HepG2 (cell line): ENCODE data around the gene SPI1. TPM values are rescaled to one million over a fixed set of nuclear protein-coding genes. Genes with fewer than 3 reads are reported as not detected.

ENCODE experiments used
- AKNA ChIP-seq: sonication (generic); formaldehyde crosslinking; IDR thresholded peaks from 2 replicates; pipeline ENCODE4 v1.4.0; 2020; ENCODE audit warnings: missing genetic modification reagents, borderline replicate concordance
- PRDM15 ChIP-seq: sonication (generic); formaldehyde crosslinking; IDR thresholded peaks from 2 replicates; pipeline ENCODE4 v1.4.0; 2020; ENCODE audit warnings: missing genetic modification reagents
- RBM39 ChIP-seq: fragments of 200-400 bp; formaldehyde crosslinking; IDR thresholded peaks from one replicate; pipeline ENCODE4 v1.6.1; 2018; ENCODE audit warnings: antibody characterized with exemption, mild to moderate bottlenecking, low read depth, low read length; ENCODE audit not compliant: poor library complexity, severe bottlenecking
- SIX1 ChIP-seq: sonication (generic); formaldehyde crosslinking; IDR thresholded peaks from 2 replicates; pipeline ENCODE4 v1.4.0; 2020; ENCODE audit warnings: missing genetic modification reagents, borderline replicate concordance
- SOX13 ChIP-seq, 3 experiments: fragments of 450-650 bp in 1 of 3; sonication (generic) in 1 of 3; formaldehyde crosslinking in 1 of 3; IDR thresholded peaks in 2 of 3; conservative IDR thresholded peaks in 1 of 3; 2 replicates each; pipeline versions ENCODE4 v1.5.0 to v1.6.1; 2016 to 2020; ENCODE audit warnings: antibody characterized with exemption in 1 of 3, mild to moderate bottlenecking in 1 of 3, missing compliant biosample characterization in 1 of 3, missing genetic modification reagents in 1 of 3, moderate library complexity in 1 of 3
- SRY ChIP-seq: sonication (generic); formaldehyde crosslinking; IDR thresholded peaks from 2 replicates; pipeline ENCODE4 v1.8.0; 2022; ENCODE audit warnings: mild to moderate bottlenecking, missing genetic modification reagents
- TAF1 ChIP-seq: sonication (generic); formaldehyde crosslinking; IDR thresholded peaks from 2 replicates; pipeline ENCODE4 v1.4.0; 2020; ENCODE audit warnings: missing genetic modification reagents
- TGIF2 ChIP-seq: IDR thresholded peaks from 2 replicates; pipeline ENCODE4 v1.6.1; 2016; ENCODE audit warnings: control low read depth, missing compliant biosample characterization
- TMF1 ChIP-seq: sonication (generic); formaldehyde crosslinking; IDR thresholded peaks from 2 replicates; pipeline ENCODE4 v1.8.1; 2022; ENCODE audit warnings: low read depth, missing genetic modification reagents
- ZGPAT ChIP-seq: IDR thresholded peaks from 2 replicates; pipeline ENCODE4 v1.6.1; 2016; ENCODE audit warnings: mild to moderate bottlenecking
- ZNF101 ChIP-seq: sonication (generic); formaldehyde crosslinking; IDR thresholded peaks from 2 replicates; pipeline ENCODE4 v1.4.0; 2020; ENCODE audit warnings: mild to moderate bottlenecking, low read depth, missing genetic modification reagents, borderline replicate concordance
- ZNF224 ChIP-seq: sonication (generic); formaldehyde crosslinking; IDR thresholded peaks from 2 replicates; pipeline ENCODE4 v1.5.0; 2020; ENCODE audit warnings: mild to moderate bottlenecking, missing genetic modification reagents
- ZNF264 ChIP-seq: sonication (generic); formaldehyde crosslinking; IDR thresholded peaks from 2 replicates; pipeline ENCODE4 v1.4.0; 2020; ENCODE audit warnings: missing genetic modification reagents
- ZNF34 ChIP-seq: sonication (generic); formaldehyde crosslinking; IDR thresholded peaks from 2 replicates; pipeline ENCODE4 v1.4.0; 2020; ENCODE audit warnings: mild to moderate bottlenecking, missing genetic modification reagents, borderline replicate concordance
- ZNF441 ChIP-seq: sonication (generic); formaldehyde crosslinking; IDR thresholded peaks from 2 replicates; pipeline ENCODE4 v1.7.0; 2021; ENCODE audit warnings: missing genetic modification reagents, borderline replicate concordance
- ZNF619 ChIP-seq: sonication (generic); formaldehyde crosslinking; IDR thresholded peaks from 2 replicates; pipeline ENCODE4 v1.4.0; 2020; ENCODE audit warnings: mild to moderate bottlenecking, missing genetic modification reagents
- polyA plus RNA-seq, 8 experiments: library from polyadenylated mRNA; depleted of rRNA in 3 of 8; stranded (reverse) in 7 of 8; unstranded in 1 of 8; fragments of >200 nt; fragmentation: Illumina TruSeq in 4 of 8; extraction: Trizol in 4 of 8; gene quantifications; 2 replicates each; pipeline versions ENCODE4 v1.2.1 to v1.2.3, GENCODE V29; 2011 to 2016; ENCODE audit warnings: low read depth in 4 of 8, missing spikeins in 1 of 8, mixed read lengths in 1 of 8; ENCODE audit not compliant: insufficient read depth in 1 of 8
- total RNA-seq, 5 experiments: library from RNA; depleted of rRNA; stranded (reverse); fragments of >200 nt; fragmentation: Illumina TruSeq; extraction: Trizol; gene quantifications; 2 replicates each; pipeline ENCODE4 v1.2.3, GENCODE V29; 2016; ENCODE audit warnings: low read depth in 1 of 5
- TF ChIP-seq, protein P1 (sequence below): sonication (generic); formaldehyde crosslinking; IDR thresholded peaks from 2 replicates; pipeline ENCODE4 v1.8.0; 2022; ENCODE audit warnings: missing genetic modification reagents, low read depth, mild to moderate bottlenecking, borderline replicate concordance

The SPI1 gene
- total and polyA plus RNA-seq, 2 of the 13 experiments (the other 11 are each of a cell fraction or from before 2014, with no cell fraction given), result not detected

- TF ChIP-seq ZGPAT (CRISPR knock-in tag) (peak; percentile 29; the same call in 1 of the 2 replicates), SRY (CRISPR knock-in tag) (no peak), SIX1 (CRISPR knock-in tag) (no peak), PRDM15 (CRISPR knock-in tag) (no peak), ZNF441 (CRISPR knock-in tag) (no peak), RBM39 (peak; percentile 37), ZNF34 (CRISPR knock-in tag) (no peak), TMF1 (CRISPR knock-in tag) (no peak), ZNF101 (CRISPR knock-in tag) (no peak), ZNF619 (no peak), ZNF224 (CRISPR knock-in tag) (no peak), AKNA (no peak), SOX13 (IDR thresholded peaks at IDR 0.05) (no peak), SOX13 (CRISPR knock-in tag; conservative IDR thresholded peaks at IDR 0.05 in 1 of 2, IDR thresholded peaks at IDR 0.05 in 1 of 2) (peak in 1 of 2 experiments; percentile 43; a peak in 1 of 4 replicates), ZNF264 (CRISPR knock-in tag) (no peak; the same call in 1 of the 2 replicates), TGIF2 (0 out of 2 replicates have a peak, but pooled peaks have one; percentile 54), TAF1 (CRISPR knock-in tag) (no peak)
- TF ChIP-seq, protein P1, sequence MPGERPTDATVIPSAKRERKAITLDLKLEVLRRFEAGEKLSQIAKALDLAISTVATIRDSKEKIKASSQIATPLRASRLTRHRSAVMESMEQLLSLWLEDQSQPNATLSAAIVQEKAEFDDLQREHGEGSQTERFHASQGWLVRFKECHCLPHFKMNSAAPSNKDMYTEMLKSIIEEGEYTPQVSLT, result no peak
Measured at GRCh38 chr11:47355283-47356128, 22.8 kb downstream of the SPI1 start (continued).
